ENCODE data around the gene TRANK1.

DNA sequence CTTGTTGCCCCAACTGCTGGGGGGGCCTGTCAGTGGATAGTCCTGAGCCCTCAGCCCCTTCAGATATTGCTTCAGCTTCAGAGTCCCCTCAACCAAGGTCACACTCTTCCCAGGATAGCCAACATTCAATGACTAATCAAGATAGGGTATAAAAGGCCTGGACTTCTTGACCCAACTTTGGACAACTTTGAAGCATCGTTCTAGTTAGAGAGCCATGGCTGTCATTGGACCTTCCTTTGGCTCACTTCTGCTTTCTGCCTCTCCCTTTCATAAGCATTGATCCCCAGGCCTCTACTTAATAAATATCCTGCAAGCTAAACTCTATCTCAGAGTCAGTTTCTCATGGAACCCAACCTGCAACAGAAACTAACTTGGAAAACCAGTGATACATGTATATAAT is 149.2 kb downstream of the TRANK1 start:
- TF ChIP-seq SIN3A (IDR thresholded peaks at IDR 0.05; ENCODE audit: borderline replicate concordance, insufficient read depth, low read length) (no peak), POLR2AphosphoS5 (IDR thresholded peaks at IDR 0.05; ENCODE audit: low read depth, low read length) (no peak), TAF1 (IDR thresholded peaks at IDR 0.05; ENCODE audit: borderline replicate concordance, insufficient read depth, low read length) (no peak), FOXP2 (optimal IDR thresholded peaks at IDR 0.05; ENCODE audit: borderline replicate concordance, extremely low read depth, extremely low read length, insufficient read depth) (no peak)
- TF ChIP-seq, protein P1, sequence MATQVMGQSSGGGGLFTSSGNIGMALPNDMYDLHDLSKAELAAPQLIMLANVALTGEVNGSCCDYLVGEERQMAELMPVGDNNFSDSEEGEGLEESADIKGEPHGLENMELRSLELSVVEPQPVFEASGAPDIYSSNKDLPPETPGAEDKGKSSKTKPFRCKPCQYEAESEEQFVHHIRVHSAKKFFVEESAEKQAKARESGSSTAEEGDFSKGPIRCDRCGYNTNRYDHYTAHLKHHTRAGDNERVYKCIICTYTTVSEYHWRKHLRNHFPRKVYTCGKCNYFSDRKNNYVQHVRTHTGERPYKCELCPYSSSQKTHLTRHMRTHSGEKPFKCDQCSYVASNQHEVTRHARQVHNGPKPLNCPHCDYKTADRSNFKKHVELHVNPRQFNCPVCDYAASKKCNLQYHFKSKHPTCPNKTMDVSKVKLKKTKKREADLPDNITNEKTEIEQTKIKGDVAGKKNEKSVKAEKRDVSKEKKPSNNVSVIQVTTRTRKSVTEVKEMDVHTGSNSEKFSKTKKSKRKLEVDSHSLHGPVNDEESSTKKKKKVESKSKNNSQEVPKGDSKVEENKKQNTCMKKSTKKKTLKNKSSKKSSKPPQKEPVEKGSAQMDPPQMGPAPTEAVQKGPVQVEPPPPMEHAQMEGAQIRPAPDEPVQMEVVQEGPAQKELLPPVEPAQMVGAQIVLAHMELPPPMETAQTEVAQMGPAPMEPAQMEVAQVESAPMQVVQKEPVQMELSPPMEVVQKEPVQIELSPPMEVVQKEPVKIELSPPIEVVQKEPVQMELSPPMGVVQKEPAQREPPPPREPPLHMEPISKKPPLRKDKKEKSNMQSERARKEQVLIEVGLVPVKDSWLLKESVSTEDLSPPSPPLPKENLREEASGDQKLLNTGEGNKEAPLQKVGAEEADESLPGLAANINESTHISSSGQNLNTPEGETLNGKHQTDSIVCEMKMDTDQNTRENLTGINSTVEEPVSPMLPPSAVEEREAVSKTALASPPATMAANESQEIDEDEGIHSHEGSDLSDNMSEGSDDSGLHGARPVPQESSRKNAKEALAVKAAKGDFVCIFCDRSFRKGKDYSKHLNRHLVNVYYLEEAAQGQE (IDR thresholded peaks at IDR 0.05; ENCODE audit: insufficient read depth in 1 of 2, low read depth in 2 of 2, low read length in 2 of 2), result no peak

Measured in PFSK-1 (cell line).